HepG2 (cell line): ENCODE measurements around the gene RGP1. TPM values are rescaled to one million over a fixed set of nuclear protein-coding genes. Genes with fewer than 3 reads are reported as not detected.

Experiments
- ARNT2 ChIP-seq: sonication (generic); formaldehyde crosslinking; IDR thresholded peaks from 2 replicates; pipeline ENCODE4 v1.8.0; 2022; ENCODE audit warnings: mild to moderate bottlenecking, low read depth, missing genetic modification reagents, moderate library complexity
- ASH2L ChIP-seq: fragments of 300-600, 200-600 bp; sonication (generic); IDR thresholded peaks from 2 replicates; pipeline ENCODE4 v1.7.0; 2017; ENCODE audit warnings: low read depth, mild to moderate bottlenecking, moderate library complexity, mixed read lengths, low read length; ENCODE audit not compliant: insufficient read length
- CENPT ChIP-seq: sonication (generic); formaldehyde crosslinking; IDR thresholded peaks from 2 replicates; pipeline ENCODE4 v1.8.0; 2022; ENCODE audit warnings: low read depth, mild to moderate bottlenecking, moderate library complexity, missing genetic modification reagents
- HDAC2 ChIP-seq: sonication (generic); formaldehyde crosslinking; IDR thresholded peaks from 2 replicates; pipeline ENCODE4 v1.4.0; 2020; ENCODE audit warnings: missing genetic modification reagents
- ISX ChIP-seq: sonication (generic); formaldehyde crosslinking; conservative IDR thresholded peaks from 2 replicates; pipeline ENCODE4 v1.5.0; 2020; ENCODE audit warnings: missing genetic modification reagents
- KDM2A ChIP-seq: sonication (generic); formaldehyde crosslinking; IDR thresholded peaks from 2 replicates; pipeline ENCODE4 v1.4.0; 2020; ENCODE audit warnings: low read depth, missing genetic modification reagents, borderline replicate concordance
- KLF12 ChIP-seq: sonication (generic); formaldehyde crosslinking; IDR thresholded peaks from 2 replicates; pipeline ENCODE4 v1.4.0; 2020; ENCODE audit warnings: missing genetic modification reagents, borderline replicate concordance
- MIER3 ChIP-seq: IDR thresholded peaks from 2 replicates; pipeline ENCODE4 v1.6.1; 2016; ENCODE audit warnings: missing compliant biosample characterization, borderline replicate concordance
- MTA3 ChIP-seq: sonication (generic); formaldehyde crosslinking; IDR thresholded peaks from 2 replicates; pipeline ENCODE4 v1.4.0; 2020; ENCODE audit warnings: missing genetic modification reagents
- NR2F6 ChIP-seq, 2 experiments: IDR thresholded peaks; 2 replicates each; pipeline ENCODE4 v1.6.1; 2016; ENCODE audit warnings: antibody characterized with exemption in 1 of 2, mild to moderate bottlenecking in 1 of 2
- RBM39 ChIP-seq: fragments of 200-400 bp; formaldehyde crosslinking; IDR thresholded peaks from one replicate; pipeline ENCODE4 v1.6.1; 2018; ENCODE audit warnings: antibody characterized with exemption, mild to moderate bottlenecking, low read depth, low read length; ENCODE audit not compliant: poor library complexity, severe bottlenecking
- SPEN ChIP-seq: sonication (generic); formaldehyde crosslinking; IDR thresholded peaks from 2 replicates; pipeline ENCODE4 v1.5.1; 2020; ENCODE audit warnings: low read depth, mild to moderate bottlenecking, missing genetic modification reagents
- TRIM22 ChIP-seq: fragments of 450-650 bp; IDR thresholded peaks from 2 replicates; pipeline ENCODE4 v1.6.1; 2017
- ZBED4 ChIP-seq: sonication (generic); formaldehyde crosslinking; IDR thresholded peaks from 2 replicates; pipeline ENCODE4 v1.4.0; 2020; ENCODE audit warnings: missing genetic modification reagents, borderline replicate concordance
- ZGPAT ChIP-seq: IDR thresholded peaks from 2 replicates; pipeline ENCODE4 v1.6.1; 2016; ENCODE audit warnings: mild to moderate bottlenecking
- ZNF124 ChIP-seq: sonication (generic); formaldehyde crosslinking; IDR thresholded peaks from 2 replicates; pipeline ENCODE4 v1.4.0; 2020; ENCODE audit warnings: missing genetic modification reagents
- ZNF136 ChIP-seq: sonication (generic); formaldehyde crosslinking; IDR thresholded peaks from 2 replicates; pipeline ENCODE4 v1.8.1; 2022; ENCODE audit warnings: low read depth, mild to moderate bottlenecking, moderate library complexity, missing genetic modification reagents
- ZNF180 ChIP-seq: sonication (generic); formaldehyde crosslinking; IDR thresholded peaks from 2 replicates; pipeline ENCODE4 v1.4.0; 2020; ENCODE audit warnings: low read depth, missing genetic modification reagents, borderline replicate concordance
- ZNF253 ChIP-seq: sonication (generic); formaldehyde crosslinking; IDR thresholded peaks from 2 replicates; pipeline ENCODE4 v1.8.0; 2022; ENCODE audit warnings: mild to moderate bottlenecking, missing genetic modification reagents, borderline replicate concordance
- ZNF552 ChIP-seq: sonication (generic); formaldehyde crosslinking; IDR thresholded peaks from 2 replicates; pipeline ENCODE4 v1.9.0; 2022; ENCODE audit warnings: missing genetic modification reagents, mild to moderate bottlenecking, borderline replicate concordance
- ZNF570 ChIP-seq: sonication (generic); formaldehyde crosslinking; IDR thresholded peaks from 2 replicates; pipeline ENCODE4 v1.4.0; 2020; ENCODE audit warnings: mild to moderate bottlenecking, missing genetic modification reagents, borderline replicate concordance
- ZNF607 ChIP-seq: sonication (generic); formaldehyde crosslinking; IDR thresholded peaks from 2 replicates; pipeline ENCODE4 v1.5.1; 2020; ENCODE audit warnings: missing genetic modification reagents, mild to moderate bottlenecking, borderline replicate concordance
- ZNF776 ChIP-seq: sonication (generic); formaldehyde crosslinking; IDR thresholded peaks from 2 replicates; pipeline ENCODE4 v1.4.0; 2020; ENCODE audit warnings: mild to moderate bottlenecking, missing genetic modification reagents
- ZNF841 ChIP-seq: sonication (generic); formaldehyde crosslinking; IDR thresholded peaks from 2 replicates; pipeline ENCODE4 v1.8.1; 2023; ENCODE audit warnings: missing genetic modification reagents, borderline replicate concordance
- polyA plus RNA-seq, 8 experiments: library from polyadenylated mRNA; depleted of rRNA in 3 of 8; stranded (reverse) in 7 of 8; unstranded in 1 of 8; fragments of >200 nt; fragmentation: Illumina TruSeq in 4 of 8; extraction: Trizol in 4 of 8; gene quantifications; 2 replicates each; pipeline versions ENCODE4 v1.2.1 to v1.2.3, GENCODE V29; 2011 to 2016; ENCODE audit warnings: low read depth in 4 of 8, missing spikeins in 1 of 8, mixed read lengths in 1 of 8; ENCODE audit not compliant: insufficient read depth in 1 of 8
- total RNA-seq, 5 experiments: library from RNA; depleted of rRNA; stranded (reverse); fragments of >200 nt; fragmentation: Illumina TruSeq; extraction: Trizol; gene quantifications; 2 replicates each; pipeline ENCODE4 v1.2.3, GENCODE V29; 2016; ENCODE audit warnings: low read depth in 1 of 5

Gene RGP1
- total and polyA plus RNA-seq, 2 of the 13 experiments (the other 11 are each of a cell fraction or from before 2014, with no cell fraction given), result 12.7 to 21.0 TPM

- TF ChIP-seq NR2F6 (IDR thresholded peaks at IDR 0.05), result no peak
- TF ChIP-seq NR2F6 (CRISPR knock-in tag; IDR thresholded peaks at IDR 0.05), result no peak
- TF ChIP-seq ZNF841, result no peak
- TF ChIP-seq ZNF607 (CRISPR knock-in tag), result no peak; the same call in 1 of the 2 replicates
- TF ChIP-seq ZNF253 (CRISPR knock-in tag), result no peak
- TF ChIP-seq HDAC2, result no peak
- no peak for TF ChIP-seq ZNF124 (CRISPR knock-in tag)
- no peak for TF ChIP-seq ARNT2 (CRISPR knock-in tag)
- no peak for TF ChIP-seq ZNF570
- peak; percentile 34 for TF ChIP-seq ASH2L
- TF ChIP-seq ZNF180 (CRISPR knock-in tag), result no peak
- peak; percentile 90; the same call in 1 of the 2 replicates for TF ChIP-seq KDM2A (CRISPR knock-in tag)
- TF ChIP-seq ISX (CRISPR knock-in tag), result no peak
- no peak for TF ChIP-seq CENPT (CRISPR knock-in tag)
- TF ChIP-seq TRIM22, result no peak
- TF ChIP-seq ZBED4 (CRISPR knock-in tag), result no peak
- TF ChIP-seq SPEN, result no peak
- no peak for TF ChIP-seq ZNF552 (CRISPR knock-in tag)
- TF ChIP-seq ZNF136, result no peak
- TF ChIP-seq RBM39, result no peak
- no peak for TF ChIP-seq MIER3 (CRISPR knock-in tag)
- peak; percentile 27; the same call in 1 of the 2 replicates for TF ChIP-seq KLF12 (CRISPR knock-in tag)
- TF ChIP-seq ZGPAT (CRISPR knock-in tag), result 0 out of 2 replicates have a peak, but pooled peaks have one; percentile 48
- no peak for TF ChIP-seq MTA3
- TF ChIP-seq ZNF776 (CRISPR knock-in tag), result no peak
These were observed 8.3 kb downstream of the RGP1 start (continued) for GRCh38 chr9:35757226-35757891.
